Fibroblast of pulmonary artery (primary cell): ENCODE data around the gene UHRF1.
"Not testable (repeated sequence)": the region's sequence is repeated elsewhere in the genome, so short reads cannot be mapped to it uniquely, and the experiment has no call there.

Source experiments
- DNase-seq: peaks from one replicate; pipeline ENCODE4 v3.0.0-alpha.2; 2010; ENCODE audit warnings: low read depth
- H3K4me3 ChIP-seq: replicated peaks from 2 replicates; pipeline ENCODE4 v1.5.1; 2011; ENCODE audit warnings: low read depth, mild to moderate bottlenecking, control low read depth, low read length, moderate library complexity
- TF ChIP-seq, protein P1 (sequence below): IDR thresholded peaks from 2 replicates; pipeline ENCODE4 v1.5.1; 2011; ENCODE audit warnings: mild to moderate bottlenecking, control low read depth, low read length, inconsistent platforms; ENCODE audit errors: missing control alignments

UHRF1 gene

GRCh38 chr19:4923276-4923747 is 14.0 kb downstream of the UHRF1 start:
- TF ChIP-seq, protein P1, sequence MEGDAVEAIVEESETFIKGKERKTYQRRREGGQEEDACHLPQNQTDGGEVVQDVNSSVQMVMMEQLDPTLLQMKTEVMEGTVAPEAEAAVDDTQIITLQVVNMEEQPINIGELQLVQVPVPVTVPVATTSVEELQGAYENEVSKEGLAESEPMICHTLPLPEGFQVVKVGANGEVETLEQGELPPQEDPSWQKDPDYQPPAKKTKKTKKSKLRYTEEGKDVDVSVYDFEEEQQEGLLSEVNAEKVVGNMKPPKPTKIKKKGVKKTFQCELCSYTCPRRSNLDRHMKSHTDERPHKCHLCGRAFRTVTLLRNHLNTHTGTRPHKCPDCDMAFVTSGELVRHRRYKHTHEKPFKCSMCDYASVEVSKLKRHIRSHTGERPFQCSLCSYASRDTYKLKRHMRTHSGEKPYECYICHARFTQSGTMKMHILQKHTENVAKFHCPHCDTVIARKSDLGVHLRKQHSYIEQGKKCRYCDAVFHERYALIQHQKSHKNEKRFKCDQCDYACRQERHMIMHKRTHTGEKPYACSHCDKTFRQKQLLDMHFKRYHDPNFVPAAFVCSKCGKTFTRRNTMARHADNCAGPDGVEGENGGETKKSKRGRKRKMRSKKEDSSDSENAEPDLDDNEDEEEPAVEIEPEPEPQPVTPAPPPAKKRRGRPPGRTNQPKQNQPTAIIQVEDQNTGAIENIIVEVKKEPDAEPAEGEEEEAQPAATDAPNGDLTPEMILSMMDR, result no peak
- H3K4me3 ChIP-seq, result no peak overlapping the region
- no peak for DNase-seq

DNA sequence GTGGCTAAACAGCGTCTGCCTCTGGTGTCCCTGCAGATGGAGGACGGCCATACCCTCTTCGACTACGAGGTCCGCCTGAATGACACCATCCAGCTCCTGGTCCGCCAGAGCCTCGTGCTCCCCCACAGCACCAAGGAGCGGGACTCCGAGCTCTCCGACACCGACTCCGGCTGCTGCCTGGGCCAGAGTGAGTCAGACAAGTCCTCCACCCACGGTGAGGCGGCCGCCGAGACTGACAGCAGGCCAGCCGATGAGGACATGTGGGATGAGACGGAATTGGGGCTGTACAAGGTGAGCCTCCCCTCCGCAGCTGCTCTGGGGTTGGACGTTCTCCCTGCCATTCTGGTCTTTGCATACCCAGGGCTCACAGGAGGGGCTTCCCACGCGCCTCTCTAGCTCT is 19.9 kb downstream of the UHRF1 start:
- TF ChIP-seq, protein P1, result no peak
- no peak overlapping the region for H3K4me3 ChIP-seq
- no peak for DNase-seq

GRCh38 chr19:4930664-4931063 is 21.4 kb downstream of the UHRF1 start:
- TF ChIP-seq, protein P1, result no peak
- DNase-seq, result no peak
- no peak overlapping the region for H3K4me3 ChIP-seq

DNA sequence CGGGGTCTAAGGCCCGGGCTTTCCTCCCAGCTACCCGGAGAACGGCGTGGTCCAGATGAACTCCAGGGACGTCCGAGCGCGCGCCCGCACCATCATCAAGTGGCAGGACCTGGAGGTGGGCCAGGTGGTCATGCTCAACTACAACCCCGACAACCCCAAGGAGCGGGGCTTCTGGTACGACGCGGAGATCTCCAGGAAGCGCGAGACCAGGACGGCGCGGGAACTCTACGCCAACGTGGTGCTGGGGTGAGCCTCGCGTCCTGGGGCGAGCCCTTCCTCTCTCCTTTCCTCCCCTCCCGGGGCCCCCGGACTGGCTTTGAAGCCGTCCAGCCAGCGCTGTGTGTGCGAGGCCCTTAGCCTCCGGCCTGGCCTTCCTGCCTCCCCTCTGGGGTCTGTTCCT is 23.4 kb downstream of the UHRF1 start:
- no peak overlapping the region for H3K4me3 ChIP-seq
- no peak for DNase-seq
- TF ChIP-seq, protein P1, result no peak

DNA sequence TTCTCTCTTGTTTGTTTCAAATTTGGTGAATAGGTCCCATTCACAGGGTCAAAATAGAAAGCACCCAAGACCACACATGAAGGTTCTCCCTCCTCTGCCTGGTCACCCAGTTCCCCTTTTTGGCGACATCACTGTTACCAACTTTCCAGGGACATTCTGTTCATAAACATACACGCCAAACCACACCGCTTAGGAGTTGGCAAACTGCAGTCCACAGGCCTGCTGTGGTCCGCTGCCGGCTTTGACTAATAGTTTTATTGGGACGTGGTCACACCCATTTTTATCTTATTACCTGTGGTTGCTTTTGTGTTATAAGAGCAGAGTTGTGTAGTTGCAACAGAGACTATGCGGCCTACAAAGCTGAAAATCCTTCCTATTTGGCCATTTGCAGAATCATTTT is 24.2 kb downstream of the UHRF1 start:
- TF ChIP-seq, protein P1, result no peak
- DNase-seq, result no peak
- H3K4me3 ChIP-seq, result no peak overlapping the region

GRCh38 chr19:4935444-4935843 is 26.1 kb downstream of the UHRF1 start:
- TF ChIP-seq, protein P1, result no peak
- DNase-seq, result no peak
- no peak overlapping the region for H3K4me3 ChIP-seq

DNA sequence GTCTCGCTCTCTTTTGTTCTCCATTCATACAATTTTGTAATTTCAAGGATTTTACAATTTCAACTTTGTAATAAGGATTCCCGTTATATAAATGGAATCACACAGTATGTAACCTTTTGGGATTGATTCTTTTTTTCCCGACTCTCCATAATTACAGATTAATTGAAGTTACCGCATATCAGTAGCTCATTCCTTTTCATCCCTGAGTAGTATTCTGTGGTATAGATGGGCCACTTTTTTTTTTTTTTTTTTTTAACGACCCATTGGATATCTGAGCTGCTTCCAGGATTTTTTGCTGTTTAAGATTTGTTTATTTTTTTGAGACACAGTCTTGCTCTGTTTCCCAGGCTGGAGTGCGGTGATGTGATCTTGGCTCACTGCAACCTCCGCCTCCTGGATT is 27.8 kb downstream of the UHRF1 start:
- no peak overlapping the region for H3K4me3 ChIP-seq
- TF ChIP-seq, protein P1, result no peak
- no peak for DNase-seq

- not testable (repeated sequence) for DNase-seq, H3K4me3 ChIP-seq
Measured at GRCh38 chr19:4938461-4938860, 29.2 kb downstream of the UHRF1 start.
